ENCODE data around the gene KRTAP3-1. TPM values are rescaled to one million over a fixed set of nuclear protein-coding genes. Genes with fewer than 3 reads are reported as not detected.

KRTAP3-1 gene
- total and polyA plus RNA-seq, 2 donors (not counting 3 experiments of a cell fraction or from before 2014, with no cell fraction given), result not detected

Small RNA genes within 50 kb of the gene (small RNA-seq; reads per million reads assigned to genes)
- not detected for gene KRTAP3-4P (ENCODE audit: insufficient read depth, insufficient read length, low read depth, low replicate concordance)

Other genes starting within 250 kb of the KRTAP3-1 start
Only the 30 nearest of the 37 such genes appear.
- gene KRT28, start 209.2 kb downstream of the KRTAP3-1 start, total RNA-seq, result not detected in 2 replicates
- gene KRT28, start 209.2 kb downstream of the KRTAP3-1 start, polyA plus RNA-seq, result not detected in 2 replicates
- gene KRT10, start 186.5 kb downstream of the KRTAP3-1 start, total RNA-seq, result 51.4 and 55.6 TPM in 2 replicates
- gene KRT10, start 186.5 kb downstream of the KRTAP3-1 start, polyA plus RNA-seq, result 5.1 and 5.4 TPM in 2 replicates
- not detected in 2 replicates for gene KRT12, start 141.9 kb downstream of the KRTAP3-1 start, total RNA-seq
- not detected in 2 replicates for gene KRT12, start 141.9 kb downstream of the KRTAP3-1 start, polyA plus RNA-seq
- not detected in 2 replicates for gene KRT20, start 123.9 kb downstream of the KRTAP3-1 start, total RNA-seq
- gene KRT20, start 123.9 kb downstream of the KRTAP3-1 start, polyA plus RNA-seq, result not detected in 2 replicates
- gene KRT23, start 71.5 kb downstream of the KRTAP3-1 start, total RNA-seq, result not detected in 2 replicates
- gene KRT23, start 71.5 kb downstream of the KRTAP3-1 start, polyA plus RNA-seq, result not detected in 2 replicates
- gene KRT39, start 42.2 kb downstream of the KRTAP3-1 start, total RNA-seq, result not detected in 2 replicates
- not detected in 2 replicates for gene KRT39, start 42.2 kb downstream of the KRTAP3-1 start, polyA plus RNA-seq
- gene KRT40, start 24.8 kb downstream of the KRTAP3-1 start, total RNA-seq, result not detected in 2 replicates
- gene KRT40, start 24.8 kb downstream of the KRTAP3-1 start, polyA plus RNA-seq, result not detected in 2 replicates
- not detected in 2 replicates for gene KRTAP3-3, start 15.0 kb downstream of the KRTAP3-1 start, total RNA-seq
- not detected in 2 replicates for gene KRTAP3-3, start 15.0 kb downstream of the KRTAP3-1 start, polyA plus RNA-seq
- gene KRTAP3-2, start 9.2 kb downstream of the KRTAP3-1 start, total RNA-seq, result not detected in 2 replicates
- gene KRTAP3-2, start 9.2 kb downstream of the KRTAP3-1 start, polyA plus RNA-seq, result not detected in 2 replicates
- gene KRTAP1-5, start 18.1 kb upstream of the KRTAP3-1 start, total RNA-seq, result not detected in 2 replicates
- gene KRTAP1-5, start 18.1 kb upstream of the KRTAP3-1 start, polyA plus RNA-seq, result not detected in 2 replicates
- gene KRTAP1-4, start 21.1 kb upstream of the KRTAP3-1 start, total RNA-seq, result not detected in 2 replicates
- not detected in 2 replicates for gene KRTAP1-4, start 21.1 kb upstream of the KRTAP3-1 start, polyA plus RNA-seq
- not detected in 2 replicates for gene KRTAP1-3, start 25.7 kb upstream of the KRTAP3-1 start, total RNA-seq
- gene KRTAP1-3, start 25.7 kb upstream of the KRTAP3-1 start, polyA plus RNA-seq, result not detected in 2 replicates
- gene KRTAP1-1, start 32.3 kb upstream of the KRTAP3-1 start, total RNA-seq, result not detected in 2 replicates
- not detected in 2 replicates for gene KRTAP1-1, start 32.3 kb upstream of the KRTAP3-1 start, polyA plus RNA-seq
- not detected in 2 replicates for gene KRTAP2-1, start 38.2 kb upstream of the KRTAP3-1 start, total RNA-seq
- gene KRTAP2-1, start 38.2 kb upstream of the KRTAP3-1 start, polyA plus RNA-seq, result not detected in 2 replicates
- not detected in 2 replicates for gene KRTAP2-2, start 46.1 kb upstream of the KRTAP3-1 start, total RNA-seq
- not detected in 2 replicates for gene KRTAP2-2, start 46.1 kb upstream of the KRTAP3-1 start, polyA plus RNA-seq
- gene KRTAP2-3, start 51.0 kb upstream of the KRTAP3-1 start, total RNA-seq, result not detected in 2 replicates
- not detected in 2 replicates for gene KRTAP2-3, start 51.0 kb upstream of the KRTAP3-1 start, polyA plus RNA-seq
- gene KRTAP2-4, start 56.8 kb upstream of the KRTAP3-1 start, total RNA-seq, result not detected in 2 replicates
- gene KRTAP2-4, start 56.8 kb upstream of the KRTAP3-1 start, polyA plus RNA-seq, result not detected in 2 replicates
- gene KRTAP4-7, start 75.0 kb upstream of the KRTAP3-1 start, total RNA-seq, result not detected in 2 replicates
- not detected in 2 replicates for gene KRTAP4-7, start 75.0 kb upstream of the KRTAP3-1 start, polyA plus RNA-seq
- not detected in 2 replicates for gene KRTAP4-8, start 89.0 kb upstream of the KRTAP3-1 start, total RNA-seq
- not detected in 2 replicates for gene KRTAP4-8, start 89.0 kb upstream of the KRTAP3-1 start, polyA plus RNA-seq
- not detected in 2 replicates for gene KRTAP4-16, start 93.1 kb upstream of the KRTAP3-1 start, total RNA-seq
- gene KRTAP4-16, start 93.1 kb upstream of the KRTAP3-1 start, polyA plus RNA-seq, result not detected in 2 replicates
- not detected in 2 replicates for gene KRTAP4-9, start 96.3 kb upstream of the KRTAP3-1 start, total RNA-seq
- gene KRTAP4-9, start 96.3 kb upstream of the KRTAP3-1 start, polyA plus RNA-seq, result not detected in 2 replicates
- not detected in 2 replicates for gene KRTAP4-11, start 109.2 kb upstream of the KRTAP3-1 start, total RNA-seq
- gene KRTAP4-11, start 109.2 kb upstream of the KRTAP3-1 start, polyA plus RNA-seq, result not detected in 2 replicates
- gene KRTAP4-12, start 115.1 kb upstream of the KRTAP3-1 start, total RNA-seq, result not detected in 2 replicates
- gene KRTAP4-12, start 115.1 kb upstream of the KRTAP3-1 start, polyA plus RNA-seq, result not detected in 2 replicates
- not detected in 2 replicates for gene KRTAP4-6, start 131.4 kb upstream of the KRTAP3-1 start, total RNA-seq
- not detected in 2 replicates for gene KRTAP4-6, start 131.4 kb upstream of the KRTAP3-1 start, polyA plus RNA-seq
- gene KRTAP4-5, start 140.7 kb upstream of the KRTAP3-1 start, total RNA-seq, result not detected in 2 replicates
- not detected in 2 replicates for gene KRTAP4-5, start 140.7 kb upstream of the KRTAP3-1 start, polyA plus RNA-seq
- gene KRTAP4-4, start 151.6 kb upstream of the KRTAP3-1 start, total RNA-seq, result not detected in 2 replicates
- gene KRTAP4-4, start 151.6 kb upstream of the KRTAP3-1 start, polyA plus RNA-seq, result not detected in 2 replicates
- not detected in 2 replicates for gene KRTAP4-3, start 159.1 kb upstream of the KRTAP3-1 start, total RNA-seq
- gene KRTAP4-3, start 159.1 kb upstream of the KRTAP3-1 start, polyA plus RNA-seq, result not detected in 2 replicates
- gene KRTAP4-2, start 169.1 kb upstream of the KRTAP3-1 start, total RNA-seq, result not detected in 2 replicates
- not detected in 2 replicates for gene KRTAP4-2, start 169.1 kb upstream of the KRTAP3-1 start, polyA plus RNA-seq
- not detected in 2 replicates for gene KRTAP4-1, start 175.8 kb upstream of the KRTAP3-1 start, total RNA-seq
- gene KRTAP4-1, start 175.8 kb upstream of the KRTAP3-1 start, polyA plus RNA-seq, result not detected in 2 replicates
- gene KRTAP9-1, start 180.8 kb upstream of the KRTAP3-1 start, total RNA-seq, result not detected in 2 replicates
- gene KRTAP9-1, start 180.8 kb upstream of the KRTAP3-1 start, polyA plus RNA-seq, result not detected in 2 replicates